ENCODE results near the gene ADAD2.

ADAD2 gene

GRCh38 chr16:84190731-84191388 is at the start of gene ADAD2:
TSS of gene ADAD2 (plus strand) at chr16:84191157. CDS start at chr16:84191231, 74 bp downstream.
- DNase-seq: no peak

GRCh38 chr16:84143081-84143480 is 47.9 kb upstream of the ADAD2 start:
- no peak for DNase-seq

GRCh38 chr16:84143784-84144199 is 47.2 kb upstream of the ADAD2 start:
- DNase-seq: no peak

- DNase-seq: peak; percentile 74
These were observed 46.6 kb upstream of the ADAD2 start for GRCh38 chr16:84144209-84144858.

GRCh38 chr16:84144859-84145639 is 45.9 kb upstream of the ADAD2 start, which contains the start of the genes DNAAF1 and HSDL1:
TSS of gene DNAAF1 (plus strand) at chr16:84145308. CDS start at chr16:84145441, 133 bp downstream.
TSS of gene HSDL1 (minus strand) at chr16:84145177. CDS start at chr16:84131321, 13,856 bp downstream.
- peak; percentile 99 for DNase-seq

GRCh38 chr16:84150926-84151325 is 40.0 kb upstream of the ADAD2 start:
- DNase-seq: no peak

- DNase-seq: no peak
These were observed 37.2 kb upstream of the ADAD2 start for GRCh38 chr16:84153660-84154214.

- no peak for DNase-seq
These were observed 35.7 kb upstream of the ADAD2 start for GRCh38 chr16:84155226-84155625.

- DNase-seq: no peak
These were observed 35.2 kb upstream of the ADAD2 start for GRCh38 chr16:84155771-84156170.

GRCh38 chr16:84156342-84156784 is 34.6 kb upstream of the ADAD2 start:
- DNase-seq: no peak

- DNase-seq: no peak
These were observed 31.9 kb upstream of the ADAD2 start for GRCh38 chr16:84159007-84159406.

GRCh38 chr16:84159800-84160199 is 31.2 kb upstream of the ADAD2 start:
- DNase-seq: no peak

- no peak for DNase-seq
These were observed 29.9 kb upstream of the ADAD2 start for GRCh38 chr16:84161037-84161436.

GRCh38 chr16:84161801-84162200 is 29.2 kb upstream of the ADAD2 start:
- DNase-seq: no peak

- no peak for DNase-seq
These were observed 25.2 kb upstream of the ADAD2 start for GRCh38 chr16:84165746-84166145.

GRCh38 chr16:84166796-84167695 is 23.9 kb upstream of the ADAD2 start:
- no peak for DNase-seq

- no peak for DNase-seq
These were observed 21.1 kb upstream of the ADAD2 start for GRCh38 chr16:84169765-84170310.

- DNase-seq: no peak
These were observed 16.6 kb upstream of the ADAD2 start for GRCh38 chr16:84174396-84174795.

- peak; percentile 77 for DNase-seq
These were observed 15.4 kb upstream of the ADAD2 start for GRCh38 chr16:84175350-84176081.

- no peak for DNase-seq
These were observed 14.5 kb upstream of the ADAD2 start for GRCh38 chr16:84176192-84177053.
